ENCODE measurements around the gene GCNT1.
A peak's percentile ranks its signal among the peaks of the same experiment; 100 is the strongest.

The GCNT1 gene

DNA sequence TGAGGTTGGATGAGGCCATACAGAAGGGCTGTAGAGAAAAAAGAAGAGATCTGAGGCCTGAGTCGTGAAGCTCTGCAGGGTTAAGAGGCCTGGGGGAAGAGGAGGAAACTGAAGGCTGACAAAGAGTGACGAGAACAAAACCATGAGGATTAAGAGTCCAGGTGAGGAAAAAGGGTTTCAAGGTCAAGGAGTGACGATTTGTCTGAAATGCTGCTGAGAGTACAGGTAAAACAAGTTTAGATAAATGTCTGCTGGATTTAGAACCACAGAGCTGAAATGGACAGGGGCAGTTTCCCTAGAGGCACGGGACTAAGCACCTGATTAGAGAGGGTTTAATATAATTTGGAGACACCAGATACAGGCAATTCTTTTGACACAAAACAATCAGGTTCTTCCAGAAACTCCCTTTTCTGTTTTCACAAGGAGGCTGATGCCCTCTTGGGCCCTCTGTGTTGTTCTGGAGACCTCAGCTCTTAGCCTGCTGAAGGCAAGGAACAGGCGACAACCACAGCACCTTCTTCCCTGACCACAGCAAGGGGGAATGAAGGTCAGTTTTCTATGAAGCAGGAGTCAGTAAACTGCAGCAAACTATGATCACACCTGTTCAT lies 14.6 kb upstream of the GCNT1 start:
- Histone ChIP-seq H3K36me3 (ENCODE audit: insufficient read depth, low read length) (no peaks in the 10 kb centered on the region), H3K4me1 (ENCODE audit: control insufficient read depth, insufficient read depth, low read length) (peaks cover 23% of the 10 kb centered on the region), H3K9me3 (replicated peaks; ENCODE audit: low read length) (no peaks in the 10 kb centered on the region), H3K4me2 (ENCODE audit: low read length) (no peak overlapping the region), H3K27me3 (ENCODE audit: control insufficient read depth, insufficient read depth, low read length) (no peaks in the 10 kb centered on the region), H3K9ac (ENCODE audit: low read depth, low read length) (no peak overlapping the region), H3K4me3 (ENCODE audit: low read length) (no peak overlapping the region)

DNA sequence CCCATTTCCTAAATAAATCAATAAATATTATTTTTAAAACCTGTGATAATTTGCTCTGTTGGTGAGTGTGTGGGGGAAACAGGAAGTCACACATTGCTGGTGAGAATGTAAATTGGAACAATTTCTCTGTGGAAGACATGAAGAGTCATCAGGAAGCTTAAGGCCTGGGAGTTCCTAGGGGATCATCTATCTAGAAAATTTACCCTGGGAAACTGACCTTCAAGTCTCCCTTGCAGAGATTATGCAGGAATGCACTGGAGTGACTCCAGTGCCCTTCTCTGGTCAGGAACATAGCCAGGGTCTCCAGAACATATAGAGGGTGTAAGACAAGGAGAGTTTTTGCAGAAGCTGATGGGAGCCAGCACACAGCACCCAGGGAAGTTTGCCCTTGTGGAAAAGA lies 13.0 kb upstream of the GCNT1 start:
- H3K36me3 ChIP-seq (ENCODE audit: insufficient read depth, low read length): no peaks in the 10 kb centered on the region
- H3K4me3 ChIP-seq (ENCODE audit: low read length): no peak overlapping the region
- H3K9me3 ChIP-seq (replicated peaks; ENCODE audit: low read length): no peaks in the 10 kb centered on the region
- H3K27me3 ChIP-seq (ENCODE audit: control insufficient read depth, insufficient read depth, low read length): no peaks in the 10 kb centered on the region
- peaks cover 28% of the 10 kb centered on the region for H3K4me1 ChIP-seq (ENCODE audit: control insufficient read depth, insufficient read depth, low read length)
- H3K4me2 ChIP-seq (ENCODE audit: low read length): no peak overlapping the region
- H3K9ac ChIP-seq (ENCODE audit: low read depth, low read length): no peak overlapping the region

DNA sequence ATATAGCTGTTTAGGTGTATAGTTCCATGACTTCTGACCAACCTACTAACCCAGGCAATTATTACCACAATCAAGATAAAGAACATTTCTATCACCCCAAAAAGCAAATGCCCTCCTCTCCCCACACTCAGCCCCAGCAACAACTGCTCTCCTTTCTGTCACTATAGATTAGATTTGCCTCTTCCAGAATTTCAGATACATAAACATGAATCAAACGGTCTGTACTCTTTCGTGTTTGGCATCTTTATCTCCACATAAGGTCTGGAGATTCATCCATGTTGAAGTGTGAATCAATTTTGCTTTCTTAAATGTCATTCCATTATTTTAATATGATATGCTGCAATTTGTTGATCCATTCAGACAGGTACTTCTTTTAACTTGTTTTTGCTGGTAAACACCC lies 10.5 kb upstream of the GCNT1 start:
- Histone ChIP-seq H3K9ac (ENCODE audit: low read depth, low read length) (no peak overlapping the region), H3K9me3 (replicated peaks; ENCODE audit: low read length) (no peaks in the 10 kb centered on the region), H3K4me1 (ENCODE audit: control insufficient read depth, insufficient read depth, low read length) (peaks cover 31% of the 10 kb centered on the region), H3K4me3 (ENCODE audit: low read length) (no peak overlapping the region), H3K27me3 (ENCODE audit: control insufficient read depth, insufficient read depth, low read length) (no peaks in the 10 kb centered on the region), H3K4me2 (ENCODE audit: low read length) (no peak overlapping the region), H3K36me3 (ENCODE audit: insufficient read depth, low read length) (no peaks in the 10 kb centered on the region)

DNA sequence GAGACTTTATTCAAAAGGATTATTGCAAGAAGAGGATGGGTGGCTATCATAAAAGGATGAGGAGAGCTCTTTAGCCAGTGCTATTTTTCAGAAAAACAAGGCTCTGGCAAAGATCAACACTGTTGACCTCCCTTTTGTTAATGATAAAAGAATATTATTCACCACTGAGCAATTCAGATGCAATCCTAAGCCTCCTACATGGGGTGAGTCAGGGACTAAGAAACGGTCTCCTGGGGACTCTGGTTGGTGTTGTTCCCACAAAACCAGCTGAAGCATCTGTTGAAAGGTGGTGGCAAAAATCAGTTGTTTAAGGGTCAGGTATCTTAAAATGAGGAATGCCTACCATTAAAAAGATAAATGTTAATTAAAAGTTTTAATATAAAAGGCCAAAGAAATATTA lies 7.7 kb upstream of the GCNT1 start:
- no peaks in the 10 kb centered on the region for H3K9me3 ChIP-seq (replicated peaks; ENCODE audit: low read length)
- peaks cover 43% of the 10 kb centered on the region for H3K4me1 ChIP-seq (ENCODE audit: control insufficient read depth, insufficient read depth, low read length)
- H3K4me3 ChIP-seq (ENCODE audit: low read length): no peak overlapping the region
- peak overlapping the region; percentile 54 for H3K9ac ChIP-seq (ENCODE audit: low read depth, low read length)
- H3K4me2 ChIP-seq (ENCODE audit: low read length): peak overlapping the region; percentile 26
- H3K36me3 ChIP-seq (ENCODE audit: insufficient read depth, low read length): no peaks in the 10 kb centered on the region
- H3K27me3 ChIP-seq (ENCODE audit: control insufficient read depth, insufficient read depth, low read length): no peaks in the 10 kb centered on the region

DNA sequence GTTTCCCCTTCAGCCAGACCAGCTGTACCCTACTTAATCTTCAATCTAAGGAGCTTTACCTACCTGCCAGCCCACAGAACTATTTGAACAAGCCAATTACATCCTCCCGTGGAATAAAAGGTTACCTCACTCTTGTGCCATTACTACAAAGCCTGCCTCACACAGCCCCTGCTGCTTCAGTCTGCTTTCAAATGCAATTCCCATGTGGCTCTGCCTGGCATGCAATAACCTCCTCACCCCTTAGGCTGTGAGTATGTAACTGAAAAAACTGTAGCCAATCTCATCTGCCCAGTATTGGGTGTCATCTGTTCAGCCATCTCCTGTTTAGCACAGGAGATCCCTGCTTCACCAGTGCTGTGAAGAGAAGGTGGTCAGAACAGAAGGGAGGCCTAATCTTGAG lies 6.1 kb upstream of the GCNT1 start:
- Histone ChIP-seq H3K9ac (ENCODE audit: low read depth, low read length) (no peak overlapping the region), H3K9me3 (replicated peaks; ENCODE audit: low read length) (no peaks in the 10 kb centered on the region), H3K4me3 (ENCODE audit: low read length) (no peak overlapping the region), H3K36me3 (ENCODE audit: insufficient read depth, low read length) (no peaks in the 10 kb centered on the region), H3K27me3 (ENCODE audit: control insufficient read depth, insufficient read depth, low read length) (no peaks in the 10 kb centered on the region), H3K4me1 (ENCODE audit: control insufficient read depth, insufficient read depth, low read length) (peaks cover 46% of the 10 kb centered on the region), H3K4me2 (ENCODE audit: low read length) (no peak overlapping the region)

DNA sequence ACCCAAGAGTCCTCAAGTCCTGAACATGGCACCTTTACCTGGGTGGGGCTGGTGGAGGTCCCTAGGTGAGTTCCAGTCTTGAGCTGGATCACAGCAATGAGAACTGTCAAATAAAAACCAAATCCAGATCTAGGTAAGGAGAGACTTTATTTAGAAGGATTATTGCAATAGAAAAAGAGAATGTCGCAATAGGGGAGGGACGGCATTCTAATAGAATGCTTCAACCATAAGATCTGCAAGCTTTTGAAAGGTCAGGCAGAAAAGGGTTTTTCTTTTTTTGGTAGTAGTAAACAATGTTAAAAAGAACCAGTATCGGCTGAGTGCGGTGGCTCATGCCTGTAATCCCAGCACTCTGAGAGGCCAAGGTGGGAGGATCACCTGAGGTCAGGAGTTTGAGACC lies 5.2 kb upstream of the GCNT1 start:
- Histone ChIP-seq H3K36me3 (ENCODE audit: insufficient read depth, low read length) (no peaks in the 10 kb centered on the region), H3K9ac (ENCODE audit: low read depth, low read length) (no peak overlapping the region), H3K27me3 (ENCODE audit: control insufficient read depth, insufficient read depth, low read length) (no peaks in the 10 kb centered on the region), H3K4me3 (ENCODE audit: low read length) (no peak overlapping the region), H3K4me2 (ENCODE audit: low read length) (no peak overlapping the region), H3K9me3 (replicated peaks; ENCODE audit: low read length) (no peaks in the 10 kb centered on the region), H3K4me1 (ENCODE audit: control insufficient read depth, insufficient read depth, low read length) (peaks cover 45% of the 10 kb centered on the region)

DNA sequence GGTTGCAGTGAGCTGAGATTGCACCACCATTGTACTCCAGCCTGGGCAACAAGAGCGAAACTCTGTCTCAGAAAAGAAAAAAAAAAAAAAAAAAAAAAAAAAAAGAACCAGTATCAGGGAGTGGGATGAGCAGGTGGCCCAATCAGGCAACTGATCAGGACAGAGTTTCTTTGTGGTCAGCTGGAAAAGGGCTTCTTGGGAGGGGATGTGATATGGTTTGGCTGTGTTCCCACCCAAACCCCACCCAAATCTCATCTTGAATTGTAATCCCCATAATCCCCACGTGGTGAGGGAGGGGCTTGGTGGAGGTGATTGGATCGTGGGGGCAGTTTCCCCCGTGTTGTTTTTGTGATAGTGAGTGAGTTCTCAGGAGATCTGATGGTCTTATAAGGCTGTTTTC lies 4.7 kb upstream of the GCNT1 start:
- Histone ChIP-seq H3K4me3 (ENCODE audit: low read length) (no peak overlapping the region), H3K36me3 (ENCODE audit: insufficient read depth, low read length) (no peaks in the 10 kb centered on the region), H3K4me1 (ENCODE audit: control insufficient read depth, insufficient read depth, low read length) (peaks cover 45% of the 10 kb centered on the region), H3K27me3 (ENCODE audit: control insufficient read depth, insufficient read depth, low read length) (no peaks in the 10 kb centered on the region), H3K4me2 (ENCODE audit: low read length) (no peak overlapping the region), H3K9me3 (replicated peaks; ENCODE audit: low read length) (no peaks in the 10 kb centered on the region), H3K9ac (ENCODE audit: low read depth, low read length) (no peak overlapping the region)

DNA sequence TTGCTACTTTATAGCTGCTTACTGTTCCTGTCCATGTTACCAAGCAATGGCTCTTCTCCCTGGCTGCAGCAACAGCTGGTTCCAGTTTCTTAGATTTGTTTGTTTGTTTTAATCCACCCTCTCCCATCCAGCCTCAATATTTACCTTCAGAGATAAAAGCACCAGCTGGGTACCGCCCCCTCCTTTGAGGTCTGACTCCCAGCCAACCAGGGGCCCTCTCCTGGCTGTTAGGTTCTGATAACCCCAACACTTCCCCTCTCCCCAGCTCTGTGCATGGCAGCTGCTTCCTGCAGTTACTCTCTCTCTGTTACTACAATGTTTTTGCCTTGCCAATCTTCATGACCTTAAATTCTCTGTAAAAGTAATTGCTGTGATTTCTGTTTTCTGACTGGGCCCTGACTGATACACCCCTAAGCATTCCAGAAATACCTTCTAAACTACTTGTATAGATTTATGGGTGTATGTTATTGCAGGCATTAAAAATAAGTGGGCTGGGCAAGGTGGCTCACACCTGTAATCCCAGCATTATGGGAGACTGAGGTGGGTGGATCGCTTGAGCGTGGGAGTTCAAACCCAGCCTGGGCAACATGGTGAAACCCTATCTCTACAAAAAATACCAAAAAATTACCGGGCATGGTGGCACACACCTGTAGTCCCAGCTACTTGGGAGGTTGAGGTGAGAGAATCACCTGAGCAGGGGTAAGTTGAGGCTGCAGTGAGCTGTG lies 2.6 kb upstream of the GCNT1 start:
- H3K9ac ChIP-seq (ENCODE audit: low read depth, low read length): peak overlapping the region; percentile 14

DNA sequence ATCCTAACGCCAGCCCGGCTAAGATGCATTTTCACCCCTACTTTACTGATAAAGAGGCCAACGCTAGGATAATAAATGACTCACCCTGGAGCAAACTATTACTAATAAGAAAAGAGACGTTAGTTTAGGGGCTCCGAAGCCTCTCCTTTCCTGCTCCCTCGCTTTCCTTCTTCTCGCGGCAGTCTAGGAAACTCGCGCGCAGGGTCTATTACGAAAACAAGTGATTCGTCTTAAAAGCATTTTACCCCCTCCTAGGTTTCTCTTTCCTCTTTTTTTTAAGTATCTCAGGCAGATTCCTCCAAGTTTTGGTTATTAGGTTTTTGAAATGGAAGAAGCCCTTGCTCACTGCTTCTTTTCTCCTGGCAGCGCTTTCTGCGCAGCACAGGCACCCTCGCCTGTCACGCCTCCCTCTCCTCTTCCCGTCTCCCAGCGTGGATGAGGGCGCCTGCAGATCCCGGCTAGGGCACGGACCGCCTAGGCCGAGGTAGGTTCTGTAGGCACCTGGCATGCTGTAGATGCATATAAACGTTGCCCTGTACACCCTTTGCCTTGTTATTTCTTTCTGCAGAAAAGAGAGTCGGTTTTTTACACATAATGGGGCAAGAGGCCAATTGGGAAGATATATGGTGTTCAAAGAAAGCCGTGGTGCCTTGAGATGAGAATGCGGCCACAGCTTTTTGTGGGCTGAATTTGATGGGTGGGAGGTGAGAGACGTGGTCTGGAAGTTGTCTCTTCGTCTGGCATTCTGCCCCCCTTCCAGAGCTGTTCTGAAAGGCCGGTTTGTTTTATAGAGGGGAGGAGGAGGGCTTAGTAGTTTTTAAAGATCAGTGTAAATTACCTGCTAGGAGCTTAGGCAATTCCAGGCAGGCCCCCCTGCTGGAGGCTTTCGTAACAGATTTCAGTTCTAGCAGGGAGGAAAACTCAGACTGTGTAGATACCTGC lies 983 bp downstream of the GCNT1 start:
- Histone ChIP-seq H3K27me3 (ENCODE audit: control insufficient read depth, insufficient read depth, low read length) (no peaks in the 10 kb centered on the region), H3K4me2 (ENCODE audit: low read length) (peak overlapping the region; percentile 95), H3K9ac (ENCODE audit: low read depth, low read length) (peak overlapping the region; percentile 92), H3K4me3 (ENCODE audit: low read length) (peak overlapping the region; percentile 90), H3K9me3 (replicated peaks; ENCODE audit: low read length) (no peaks in the 10 kb centered on the region), H3K36me3 (ENCODE audit: insufficient read depth, low read length) (peaks cover 29% of the 10 kb centered on the region), H3K4me1 (ENCODE audit: control insufficient read depth, insufficient read depth, low read length) (peaks cover 22% of the 10 kb centered on the region)

More for the DNA sequence above, 2.6 kb upstream of the GCNT1 start:
- Histone ChIP-seq H3K27me3 (ENCODE audit: control insufficient read depth, insufficient read depth, low read length) (no peaks in the 10 kb centered on the region), H3K4me3 (ENCODE audit: low read length) (no peak overlapping the region), H3K4me1 (ENCODE audit: control insufficient read depth, insufficient read depth, low read length) (peaks cover 37% of the 10 kb centered on the region), H3K4me2 (ENCODE audit: low read length) (peak overlapping the region; percentile 40), H3K36me3 (ENCODE audit: insufficient read depth, low read length) (peaks cover 6% of the 10 kb centered on the region), H3K9me3 (replicated peaks; ENCODE audit: low read length) (no peaks in the 10 kb centered on the region)

DNA sequence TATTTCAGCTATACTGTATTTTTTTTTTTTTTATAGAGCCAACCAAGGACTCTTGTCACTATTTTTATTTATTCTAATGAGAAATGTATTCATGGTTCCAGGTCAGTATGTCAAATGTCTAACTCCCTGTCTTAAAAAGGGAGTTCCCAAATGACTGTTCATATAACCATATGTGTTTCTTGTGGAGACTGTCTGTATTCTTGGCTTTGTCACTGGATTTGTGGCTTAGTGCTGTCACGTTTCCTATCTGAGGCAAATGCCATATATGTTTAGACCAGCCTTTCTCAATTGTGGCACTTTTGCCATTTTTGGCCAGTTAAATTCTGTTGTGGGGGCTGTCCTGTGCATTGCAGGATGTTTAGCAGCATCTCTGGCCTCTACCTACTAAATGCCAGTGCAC lies 3.1 kb downstream of the GCNT1 start:
- Histone ChIP-seq H3K4me2 (ENCODE audit: low read length) (peak overlapping the region; percentile 64), H3K9ac (ENCODE audit: low read depth, low read length) (no peak overlapping the region), H3K4me1 (ENCODE audit: control insufficient read depth, insufficient read depth, low read length) (peaks cover 17% of the 10 kb centered on the region), H3K9me3 (replicated peaks; ENCODE audit: low read length) (no peaks in the 10 kb centered on the region), H3K4me3 (ENCODE audit: low read length) (peak overlapping the region; percentile 27), H3K36me3 (ENCODE audit: insufficient read depth, low read length) (peaks cover 47% of the 10 kb centered on the region), H3K27me3 (ENCODE audit: control insufficient read depth, insufficient read depth, low read length) (no peaks in the 10 kb centered on the region)

DNA sequence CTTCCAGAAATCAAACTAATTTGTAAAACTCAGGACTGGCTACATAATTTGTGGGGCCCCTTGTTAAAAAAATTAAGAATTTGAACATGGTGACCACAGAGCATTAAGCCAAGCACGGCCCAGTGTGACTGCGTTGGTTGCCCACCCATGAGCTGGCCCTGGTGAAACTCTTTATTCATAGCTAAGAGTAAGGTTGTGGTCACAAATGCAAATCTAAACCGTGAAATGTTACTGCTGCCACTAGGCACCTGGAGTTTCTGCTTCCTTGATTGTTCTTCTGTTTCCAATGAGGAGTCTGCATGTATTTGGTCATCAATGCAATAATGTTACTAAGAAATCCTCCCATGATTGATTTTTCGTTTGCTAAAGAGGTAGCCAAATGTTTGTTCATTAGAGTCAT lies 4.2 kb downstream of the GCNT1 start:
- Histone ChIP-seq H3K9ac (ENCODE audit: low read depth, low read length) (no peak overlapping the region), H3K4me2 (ENCODE audit: low read length) (peak overlapping the region; percentile 64), H3K4me3 (ENCODE audit: low read length) (no peak overlapping the region), H3K9me3 (replicated peaks; ENCODE audit: low read length) (no peaks in the 10 kb centered on the region), H3K27me3 (ENCODE audit: control insufficient read depth, insufficient read depth, low read length) (no peaks in the 10 kb centered on the region), H3K4me1 (ENCODE audit: control insufficient read depth, insufficient read depth, low read length) (peaks cover 17% of the 10 kb centered on the region), H3K36me3 (ENCODE audit: insufficient read depth, low read length) (peaks cover 50% of the 10 kb centered on the region)

Measured in skeletal muscle satellite cell (primary cell).